GM21528 (cell line): Measurements from ENCODE around the gene UBE2G2.

Experiments
- ATAC-seq: cut with Tn5 transposase; IDR thresholded peaks from one replicate; pipeline ENCODE4 v1.9.1; 2021; ENCODE audit warnings: mild to moderate bottlenecking, moderate library complexity; ENCODE audit not compliant: unreplicated experiment, low FRiP score

The UBE2G2 gene

GRCh38 chr21:44816761-44817505, 15.3 kb upstream of the UBE2G2 start:
- ATAC-seq, result peak; percentile 29

GRCh38 chr21:44815852-44816628, 14.4 kb upstream of the UBE2G2 start:
- no peak for ATAC-seq

- ATAC-seq, result no peak
Observed at GRCh38 chr21:44815225-44815624, 13.6 kb upstream of the UBE2G2 start.

GRCh38 chr21:44814498-44815023, 12.9 kb upstream of the UBE2G2 start:
- ATAC-seq, result no peak

DNA sequence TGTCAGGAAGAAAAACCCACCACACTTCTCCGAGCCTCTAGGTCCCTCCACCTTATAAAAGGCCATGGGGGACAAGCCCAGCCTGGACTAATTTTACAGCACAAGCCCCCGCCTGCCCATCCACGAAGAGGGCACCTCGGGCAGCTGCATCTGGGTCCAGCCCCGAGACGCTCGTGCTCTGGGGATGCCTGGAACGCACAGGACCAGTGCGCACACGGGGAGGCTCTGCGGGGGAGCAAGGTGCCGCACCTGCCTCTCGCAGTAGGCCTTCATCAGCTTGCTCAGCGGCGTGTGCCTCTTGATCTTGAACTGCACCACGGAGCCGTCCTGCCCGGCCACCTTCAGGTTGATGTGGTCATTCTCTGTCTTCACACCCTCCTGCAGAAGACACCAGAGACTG, 12.1 kb upstream of the UBE2G2 start:
- ATAC-seq, result no peak

DNA sequence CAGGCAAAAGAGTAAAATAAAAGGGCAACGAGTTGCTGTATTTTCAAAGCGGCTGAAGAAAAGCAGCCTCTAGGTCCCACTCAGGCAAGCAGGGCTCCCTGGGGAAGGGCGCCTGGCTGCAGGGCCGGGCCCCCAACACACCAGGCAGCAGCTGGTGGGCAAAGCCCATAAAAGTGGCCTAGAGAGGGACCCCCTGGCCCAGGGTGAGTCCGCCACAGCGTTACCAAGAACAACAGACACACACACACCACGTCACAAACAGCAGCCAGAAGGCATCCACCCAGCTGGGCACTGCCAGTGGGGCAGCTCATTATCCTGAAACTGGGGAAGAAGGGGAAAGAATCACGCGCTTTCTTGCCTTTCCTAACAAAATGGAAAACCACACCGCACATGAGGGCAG, 11.5 kb upstream of the UBE2G2 start:
- no peak for ATAC-seq

- ATAC-seq, result no peak
Observed at GRCh38 chr21:44812640-44813039, 11.0 kb upstream of the UBE2G2 start.

DNA sequence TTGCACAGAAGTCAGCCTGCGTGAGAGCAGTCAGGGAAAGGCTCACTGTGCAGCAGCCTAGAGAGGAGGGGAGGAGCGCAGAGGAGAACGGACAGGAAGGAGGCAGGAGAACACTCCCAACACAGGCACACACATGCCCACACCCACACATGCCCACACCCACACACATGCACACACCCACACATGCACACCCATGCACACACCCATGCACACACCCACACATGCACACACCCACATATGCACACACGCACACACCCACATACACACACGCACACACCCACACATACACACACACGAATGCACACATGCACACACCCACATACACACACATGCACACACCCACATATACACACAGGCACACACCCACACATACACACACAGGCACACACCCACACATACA, 9.2 kb upstream of the UBE2G2 start:
- no peak for ATAC-seq

DNA sequence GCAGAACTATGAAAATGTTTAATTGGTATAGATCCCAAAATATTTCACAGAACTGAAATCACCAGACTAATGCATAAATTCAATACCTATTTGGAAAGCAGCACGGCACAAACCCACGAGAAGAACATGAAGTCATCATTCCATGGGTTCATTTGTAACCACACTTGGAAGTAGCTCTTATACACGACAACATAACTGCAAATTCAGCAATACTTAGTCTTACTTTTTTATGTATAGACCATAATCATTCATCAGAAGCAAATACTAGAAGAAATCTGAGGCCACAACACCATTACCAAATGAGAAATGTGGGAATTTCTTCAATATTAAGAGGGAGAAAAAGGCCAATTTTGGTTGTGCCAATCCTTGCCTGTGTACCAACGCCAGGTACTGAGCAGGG, 4.2 kb upstream of the UBE2G2 start:
- ATAC-seq, result no peak

DNA sequence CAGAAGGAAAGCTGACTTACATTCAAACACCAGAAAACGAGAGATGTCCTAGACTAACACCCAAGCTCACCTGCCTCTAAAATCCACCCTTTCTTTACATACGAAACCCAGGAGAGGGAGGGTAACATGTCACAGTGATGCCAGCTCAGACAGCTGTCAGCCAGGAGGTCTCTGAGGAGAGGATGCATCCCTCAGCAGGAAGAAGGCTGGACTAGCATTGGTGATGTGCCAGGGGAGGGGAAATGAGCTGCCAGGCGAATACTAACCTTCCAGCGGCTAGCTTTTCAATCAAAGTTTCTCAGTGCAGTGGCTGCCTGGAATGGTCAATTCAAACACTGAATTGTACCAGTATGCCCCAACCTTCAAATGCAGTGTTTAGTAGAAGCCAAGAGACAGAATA, 3.6 kb upstream of the UBE2G2 start:
- no peak for ATAC-seq

DNA sequence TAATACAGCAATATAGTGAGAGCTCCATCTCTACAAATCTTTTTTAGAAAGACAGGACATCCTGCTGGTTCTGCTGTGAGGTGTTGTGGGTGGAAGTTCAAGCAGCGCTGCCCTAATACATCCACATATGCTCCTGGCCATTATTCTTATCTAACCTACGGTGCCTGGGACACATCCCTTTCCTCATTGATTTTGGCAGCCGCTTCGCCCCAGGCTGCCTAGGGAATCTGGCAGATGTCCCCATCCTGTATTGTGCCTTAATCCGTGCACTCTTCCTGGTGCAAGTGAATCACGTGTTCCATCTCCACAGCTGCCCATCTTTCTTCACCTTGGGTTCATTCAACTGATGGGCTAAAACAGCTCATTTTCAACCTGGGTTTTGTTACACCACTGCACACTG, 3.1 kb upstream of the UBE2G2 start:
- ATAC-seq, result no peak

DNA sequence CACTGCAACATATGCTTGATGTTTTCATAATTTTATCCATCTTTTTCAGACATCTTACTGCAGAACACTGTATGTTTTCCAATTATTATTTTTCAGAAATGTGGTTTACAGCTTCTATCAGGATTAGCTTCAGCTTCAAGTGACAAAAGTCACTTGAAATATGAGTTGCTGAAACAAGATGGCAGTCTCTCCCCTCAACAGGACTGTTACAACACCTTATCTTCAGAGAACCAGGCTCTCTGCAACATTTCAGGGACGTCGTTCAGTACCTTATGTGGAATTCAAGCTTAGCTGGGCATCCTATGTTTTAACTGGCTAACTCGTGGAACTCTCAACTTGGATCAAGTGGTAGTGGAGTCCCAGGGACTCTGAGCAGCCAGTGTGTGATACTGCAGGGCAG, 2.0 kb upstream of the UBE2G2 start:
- no peak for ATAC-seq

DNA sequence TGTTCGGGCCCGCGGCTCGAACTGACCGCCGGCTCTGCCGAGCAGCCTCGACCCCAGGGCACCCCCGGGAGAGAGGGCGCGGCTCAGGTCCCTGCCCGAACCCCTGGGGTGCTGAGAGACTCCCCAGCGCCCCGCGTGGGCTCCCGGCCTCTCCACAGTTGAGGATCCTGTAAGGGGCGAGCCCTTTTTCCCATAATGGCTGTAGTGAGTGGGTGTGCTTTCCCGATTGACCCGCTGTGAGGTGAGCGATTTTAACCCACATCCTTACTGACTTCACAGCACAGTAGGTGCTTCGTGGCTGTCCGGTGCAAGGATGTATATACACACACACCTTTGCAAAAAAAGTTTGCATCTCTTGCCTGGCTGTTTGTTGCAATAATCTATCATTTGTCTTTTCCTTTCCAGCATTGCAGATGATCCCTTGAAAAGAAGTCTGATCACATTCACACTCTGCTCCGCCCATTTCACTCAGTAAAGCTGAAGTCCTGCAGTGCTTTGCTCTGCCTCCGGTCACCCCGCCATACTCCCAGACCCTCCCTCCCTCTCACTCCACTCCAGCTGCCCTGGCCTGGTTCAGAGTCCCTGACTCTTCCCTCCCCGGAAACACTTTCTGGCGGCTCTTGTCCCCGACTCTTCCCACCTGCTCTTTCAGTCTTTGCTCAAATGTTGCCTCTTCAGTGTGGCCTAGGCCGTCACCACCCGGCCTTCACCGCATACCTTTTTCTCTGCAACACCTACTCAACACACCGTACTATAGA, 955 bp upstream of the UBE2G2 start:
- ATAC-seq, result no peak

GRCh38 chr21:44800971-44801467, 601 bp downstream of the UBE2G2 start:
- peak; percentile 56 for ATAC-seq

GRCh38 chr21:44800103-44800502, 1.5 kb downstream of the UBE2G2 start:
- ATAC-seq, result no peak

- ATAC-seq, result no peak
Observed at GRCh38 chr21:44799646-44800045, 2.0 kb downstream of the UBE2G2 start.

DNA sequence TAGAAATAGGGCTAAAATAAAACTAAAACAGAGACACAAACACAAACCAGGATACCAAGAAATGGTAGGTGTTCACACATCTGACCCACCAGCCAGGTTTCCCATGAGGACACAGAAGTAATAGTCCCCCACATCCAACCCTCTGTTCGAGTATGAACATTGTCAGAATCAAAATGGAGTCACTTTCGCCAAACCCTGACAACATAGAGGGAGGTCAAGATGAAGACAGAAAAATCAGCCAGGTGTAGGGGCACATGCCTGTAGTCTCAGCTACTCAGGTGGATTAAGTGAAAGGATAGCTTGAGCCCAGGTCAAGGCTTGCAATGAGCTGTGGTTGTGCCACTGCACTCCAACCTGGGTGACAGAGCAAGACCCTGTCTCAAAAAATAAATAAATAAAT, 3.8 kb downstream of the UBE2G2 start:
- no peak for ATAC-seq

- no peak for ATAC-seq
Observed at GRCh38 chr21:44795342-44795741, 6.3 kb downstream of the UBE2G2 start.

DNA sequence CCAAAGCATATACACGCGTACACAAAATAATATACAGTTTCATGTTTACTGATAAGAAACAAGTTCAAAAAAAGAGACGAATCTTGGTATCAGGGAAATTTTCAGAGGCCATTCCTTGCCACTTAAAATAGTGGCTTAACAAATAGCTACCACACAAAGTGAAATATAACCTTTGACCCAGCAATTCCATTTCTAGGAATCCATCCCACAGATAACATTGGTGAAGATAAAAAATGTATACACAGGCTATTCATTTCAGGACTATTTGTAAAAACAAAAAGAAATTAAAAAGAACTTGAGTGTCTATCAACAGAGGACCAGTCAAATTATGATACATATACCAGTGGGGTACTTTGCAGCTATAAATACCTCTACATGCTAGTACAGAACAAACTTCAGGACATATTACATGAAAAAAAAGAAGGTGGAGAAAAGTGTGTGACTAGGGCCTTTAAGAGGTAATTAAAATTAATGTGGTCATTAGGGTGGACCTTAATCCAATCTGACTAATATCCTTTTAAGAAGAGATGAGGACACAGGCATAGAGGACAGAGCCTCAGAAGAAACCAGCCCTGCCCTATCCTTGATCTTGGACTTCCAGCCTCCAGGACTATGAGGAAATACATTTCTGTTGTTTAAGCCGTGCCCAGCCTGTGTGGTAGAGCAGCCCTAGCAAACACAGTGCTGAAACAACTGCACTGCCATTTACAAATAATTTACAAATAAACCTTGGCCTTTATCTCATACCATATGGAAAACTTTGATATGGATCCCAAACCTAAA, 7.8 kb downstream of the UBE2G2 start:
- ATAC-seq, result no peak
